GM12892 (cell line): ENCODE measurements around the gene CEP350.

Source experiments
- POLR2A ChIP-seq: IDR thresholded peaks from 2 replicates; pipeline ENCODE4 v1.6.1; 2011; ENCODE audit warnings: low read depth, low read length, control low read depth
- POLR2AphosphoS5 ChIP-seq: IDR thresholded peaks from 2 replicates; pipeline ENCODE4 v1.6.1; 2011; ENCODE audit warnings: low read depth, low read length, control low read depth
- TAF1 ChIP-seq: IDR thresholded peaks from 2 replicates; pipeline ENCODE4 v1.6.1; 2011; ENCODE audit warnings: low read depth, mild to moderate bottlenecking, control low read depth, low read length, borderline replicate concordance

- TF ChIP-seq POLR2AphosphoS5 = no peak
- TF ChIP-seq TAF1 = no peak
- no peak for TF ChIP-seq POLR2A
Measured at GRCh38 chr1:179984101-179984500, 29.5 kb downstream of the CEP350 start.
